DMS53 treated with DMSO at 0.1 percent for 48 hours (cell line): ENCODE results near the gene SIT1.

Experiments
- DNase-seq: peaks from one replicate; lab custom pipeline; 2025; ENCODE audit not compliant: unreplicated experiment; lab: John Stamatoyannopoulos, UW

The SIT1 gene

GRCh38 chr9:35608221-35608620 is 42.5 kb downstream of the SIT1 start:
- no peak for DNase-seq

- DNase-seq = no peak
Measured at GRCh38 chr9:35606726-35607125, 44.0 kb downstream of the SIT1 start.

GRCh38 chr9:35606138-35606504 is 44.6 kb downstream of the SIT1 start:
- DNase-seq = no peak

GRCh38 chr9:35605351-35606137 is 45.2 kb downstream of the SIT1 start:
- DNase-seq = no peak

- peak; percentile 53 for DNase-seq
Measured at GRCh38 chr9:35604578-35605350, 46.0 kb downstream of the SIT1 start, which contains the start of gene TESK1. Gene TESK1, plus strand, starts transcription at chr9:35605262. Its CDS starts 358 bp downstream, at chr9:35605620.

- peak; percentile 95 for DNase-seq
Measured at GRCh38 chr9:35603986-35604577, 46.6 kb downstream of the SIT1 start.

- no peak for DNase-seq
Measured at GRCh38 chr9:35603506-35603985, 47.2 kb downstream of the SIT1 start.

GRCh38 chr9:35599763-35600604 is 50.7 kb downstream of the SIT1 start:
- DNase-seq = no peak
